Measurements from ENCODE around the gene C5orf22. TPM values are rescaled to one million over a fixed set of nuclear protein-coding genes. Genes with fewer than 3 reads are reported as not detected.

C5orf22 gene
- total RNA-seq, 2 experiments from 2014 or later: 20.5 to 33.5 TPM

DNA sequence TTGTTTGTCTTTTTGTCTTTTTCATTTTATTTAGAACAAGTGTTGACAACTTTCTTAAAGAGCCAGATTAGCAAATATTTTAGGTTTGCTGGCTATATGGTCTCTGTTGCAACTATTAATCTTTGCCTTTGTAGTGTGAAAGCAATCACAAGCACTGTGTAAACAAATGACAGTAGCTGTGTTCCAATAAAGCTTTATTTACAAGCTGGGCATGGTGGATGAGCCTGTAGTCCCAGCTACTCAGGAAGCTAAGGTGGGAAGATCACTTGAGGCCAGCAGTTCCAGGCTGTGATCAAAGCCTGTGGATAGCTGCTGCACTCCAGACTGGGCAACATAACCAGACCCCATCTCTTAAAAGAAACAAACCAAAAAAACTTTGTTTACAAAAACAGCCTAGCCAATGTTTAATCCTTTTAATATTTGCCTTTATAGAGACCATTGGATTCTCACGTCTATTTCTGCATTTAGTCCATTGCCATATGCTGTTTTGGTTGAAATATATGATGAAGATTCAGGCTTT lies 2.5 kb downstream of the C5orf22 start:
- H2AFZ ChIP-seq (ENCODE audit: low read length): no peak overlapping the region
- intact Hi-C loops (cut with micrococcal nuclease; ENCODE audit: unreplicated experiment): loop anchor here (10.0 kb wide), 1 partner anchor 1910 kb away; the partner anchor contains the start of gene TARS1
- no peak for DNase-seq (ENCODE audit: low spot score)
- peaks cover 3% of the 10 kb centered on the region; the same call in 1 of the 2 replicates for H4K20me1 ChIP-seq (ENCODE audit: insufficient read depth, low read length)
- H3K9me2 ChIP-seq (ENCODE audit: insufficient read depth, low read length): no peaks in the 10 kb centered on the region
- BruUV-seq (replicated peaks): TSS peak; percentile 41
- peak overlapping the region; percentile 91 for H3K4me2 ChIP-seq (ENCODE audit: low read length)
- no peaks in the 10 kb centered on the region for H3K9me3 ChIP-seq (ENCODE audit: low read length)
- ChIA-PET POLR2A (no interaction called here), CTCF (ENCODE audit: unreplicated experiment) (no interaction called here)
- H3K79me2 ChIP-seq (ENCODE audit: insufficient read depth, low read depth, low read length): peaks cover 54% of the 10 kb centered on the region
- peaks cover 55% of the 10 kb centered on the region for H3K36me3 ChIP-seq (ENCODE audit: insufficient read depth, low read length)
- no peak for TF ChIP-seq EZH2phosphoT487 (IDR thresholded peaks at IDR 0.05; ENCODE audit: borderline replicate concordance, low read depth, low read length)
- TF ChIP-seq, protein P1, sequence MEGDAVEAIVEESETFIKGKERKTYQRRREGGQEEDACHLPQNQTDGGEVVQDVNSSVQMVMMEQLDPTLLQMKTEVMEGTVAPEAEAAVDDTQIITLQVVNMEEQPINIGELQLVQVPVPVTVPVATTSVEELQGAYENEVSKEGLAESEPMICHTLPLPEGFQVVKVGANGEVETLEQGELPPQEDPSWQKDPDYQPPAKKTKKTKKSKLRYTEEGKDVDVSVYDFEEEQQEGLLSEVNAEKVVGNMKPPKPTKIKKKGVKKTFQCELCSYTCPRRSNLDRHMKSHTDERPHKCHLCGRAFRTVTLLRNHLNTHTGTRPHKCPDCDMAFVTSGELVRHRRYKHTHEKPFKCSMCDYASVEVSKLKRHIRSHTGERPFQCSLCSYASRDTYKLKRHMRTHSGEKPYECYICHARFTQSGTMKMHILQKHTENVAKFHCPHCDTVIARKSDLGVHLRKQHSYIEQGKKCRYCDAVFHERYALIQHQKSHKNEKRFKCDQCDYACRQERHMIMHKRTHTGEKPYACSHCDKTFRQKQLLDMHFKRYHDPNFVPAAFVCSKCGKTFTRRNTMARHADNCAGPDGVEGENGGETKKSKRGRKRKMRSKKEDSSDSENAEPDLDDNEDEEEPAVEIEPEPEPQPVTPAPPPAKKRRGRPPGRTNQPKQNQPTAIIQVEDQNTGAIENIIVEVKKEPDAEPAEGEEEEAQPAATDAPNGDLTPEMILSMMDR (conservative IDR thresholded peaks at IDR 0.05; ENCODE audit: low read length): no peak
- H3K27ac ChIP-seq (ENCODE audit: low read depth, low read length, poor library complexity, severe bottlenecking): no peak overlapping the region
- peaks cover 34% of the 10 kb centered on the region for H3K4me1 ChIP-seq (ENCODE audit: insufficient read depth, low read length, poor library complexity, severe bottlenecking)
- H3K4me3 ChIP-seq (ENCODE audit: low read depth, low read length, poor library complexity, severe bottlenecking): peak overlapping the region; percentile 78

DNA sequence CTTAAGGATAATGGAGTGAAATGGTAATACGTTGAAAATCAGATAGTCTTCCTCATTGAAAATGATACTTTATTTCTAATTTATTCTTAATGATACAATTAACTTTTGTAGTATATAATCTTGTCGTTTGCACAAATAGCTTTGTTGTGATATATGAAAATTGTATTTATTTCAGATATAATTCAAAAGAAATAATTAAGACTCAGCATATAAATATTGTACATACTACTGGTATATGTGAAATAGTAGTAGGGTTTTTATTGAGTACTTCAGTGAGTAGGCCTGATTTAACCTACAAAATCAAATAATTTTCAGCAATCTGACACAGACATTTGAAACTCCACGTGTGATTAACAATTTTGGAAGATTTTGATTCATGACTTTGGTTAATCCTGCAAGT lies 4.8 kb downstream of the C5orf22 start:
- H3K79me2 ChIP-seq (ENCODE audit: insufficient read depth, low read depth, low read length): peaks cover 34% of the 10 kb centered on the region; the same call in 1 of the 2 replicates
- no TSS peak for BruUV-seq (replicated peaks)

More for the DNA sequence above, 4.8 kb downstream of the C5orf22 start:
- H3K9me2 ChIP-seq (ENCODE audit: insufficient read depth, low read length): no peaks in the 10 kb centered on the region
- ChIA-PET POLR2A (interaction anchor here (0.6 to 0.9 kb wide), 3 partner anchors 10 to 116 kb away, joined by 3 to 4 read pairs (median 3); no protein-coding TSS in a partner anchor), CTCF (ENCODE audit: unreplicated experiment) (no interaction called here)
- no peak overlapping the region for H3K4me2 ChIP-seq (ENCODE audit: low read length)
- H3K9me3 ChIP-seq (ENCODE audit: low read length): no peaks in the 10 kb centered on the region
- intact Hi-C loops (cut with micrococcal nuclease; ENCODE audit: unreplicated experiment): loop anchor here (10.0 kb wide), 1 partner anchor 1908 kb away; the partner anchor contains the start of gene TARS1
- no peaks in the 10 kb centered on the region for H4K20me1 ChIP-seq (ENCODE audit: insufficient read depth, low read length)
- peaks cover 20% of the 10 kb centered on the region for H3K4me1 ChIP-seq (ENCODE audit: insufficient read depth, low read length, poor library complexity, severe bottlenecking)
- no peak overlapping the region for H2AFZ ChIP-seq (ENCODE audit: low read length)
- no peak overlapping the region for H3K4me3 ChIP-seq (ENCODE audit: low read depth, low read length, poor library complexity, severe bottlenecking)
- no peak for TF ChIP-seq EZH2phosphoT487 (IDR thresholded peaks at IDR 0.05; ENCODE audit: borderline replicate concordance, low read depth, low read length)
- TF ChIP-seq, protein P1 (conservative IDR thresholded peaks at IDR 0.05; ENCODE audit: low read length): no peak
- H3K36me3 ChIP-seq (ENCODE audit: insufficient read depth, low read length): peaks cover 73% of the 10 kb centered on the region
- H3K27ac ChIP-seq (ENCODE audit: low read depth, low read length, poor library complexity, severe bottlenecking): no peak overlapping the region
- no peak for DNase-seq (ENCODE audit: low spot score)

Data from OCI-LY7 (cell line).